Left ventricle myocardium superior (tissue), 1 donor: Measurements from ENCODE around the gene SLFN11. TPM values are rescaled to one million over a fixed set of nuclear protein-coding genes. Genes with fewer than 3 reads are reported as not detected.
"Not testable (repeated sequence)": the region's sequence is repeated elsewhere in the genome, so short reads cannot be mapped to it uniquely, and the experiment has no call there.

Experiments used
- ATAC-seq: fragments of 200-7000 bp; cut with Tn5 transposase; one replicate; pipeline ENCODE4 v1.9.1; 2020; ENCODE audit warnings: mild to moderate bottlenecking, moderate library complexity
- DNase-seq: peaks from one replicate; pipeline ENCODE4 v3.0.0-alpha.2; 2020
- intact Hi-C: fragments of 100-400 bp; cut with micrococcal nuclease; formaldehyde crosslinking; loops from one replicate; pipeline ENCODE4 v1.11.0; 2022
- long read RNA-seq: library from polyadenylated mRNA; unstranded; transcript quantifications from one replicate; pipeline ENCODE4 v2.0.0, GENCODE V29; 2021
- total RNA-seq: library from RNA; stranded (reverse); fragmentation: NEBNext Ultra II Directional; extraction: Animal tissue kit (Norgen Biotek cat#: 25700); gene quantifications from one replicate; pipeline ENCODE4 v1.2.1, GENCODE V29; 2021
- donor health status: DM: no; HTN: yes; CAD: no; lungs with severe emphysema.

SLFN11 gene, protein sequence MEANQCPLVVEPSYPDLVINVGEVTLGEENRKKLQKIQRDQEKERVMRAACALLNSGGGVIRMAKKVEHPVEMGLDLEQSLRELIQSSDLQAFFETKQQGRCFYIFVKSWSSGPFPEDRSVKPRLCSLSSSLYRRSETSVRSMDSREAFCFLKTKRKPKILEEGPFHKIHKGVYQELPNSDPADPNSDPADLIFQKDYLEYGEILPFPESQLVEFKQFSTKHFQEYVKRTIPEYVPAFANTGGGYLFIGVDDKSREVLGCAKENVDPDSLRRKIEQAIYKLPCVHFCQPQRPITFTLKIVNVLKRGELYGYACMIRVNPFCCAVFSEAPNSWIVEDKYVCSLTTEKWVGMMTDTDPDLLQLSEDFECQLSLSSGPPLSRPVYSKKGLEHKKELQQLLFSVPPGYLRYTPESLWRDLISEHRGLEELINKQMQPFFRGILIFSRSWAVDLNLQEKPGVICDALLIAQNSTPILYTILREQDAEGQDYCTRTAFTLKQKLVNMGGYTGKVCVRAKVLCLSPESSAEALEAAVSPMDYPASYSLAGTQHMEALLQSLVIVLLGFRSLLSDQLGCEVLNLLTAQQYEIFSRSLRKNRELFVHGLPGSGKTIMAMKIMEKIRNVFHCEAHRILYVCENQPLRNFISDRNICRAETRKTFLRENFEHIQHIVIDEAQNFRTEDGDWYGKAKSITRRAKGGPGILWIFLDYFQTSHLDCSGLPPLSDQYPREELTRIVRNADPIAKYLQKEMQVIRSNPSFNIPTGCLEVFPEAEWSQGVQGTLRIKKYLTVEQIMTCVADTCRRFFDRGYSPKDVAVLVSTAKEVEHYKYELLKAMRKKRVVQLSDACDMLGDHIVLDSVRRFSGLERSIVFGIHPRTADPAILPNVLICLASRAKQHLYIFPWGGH
- total RNA-seq: 18.2 TPM
- long read RNA-seq, partial matches to known transcripts: 5 of 10 reads
- long read RNA-seq, other reads (novel, unspliced or antisense): 5 of 10 reads

DNA sequence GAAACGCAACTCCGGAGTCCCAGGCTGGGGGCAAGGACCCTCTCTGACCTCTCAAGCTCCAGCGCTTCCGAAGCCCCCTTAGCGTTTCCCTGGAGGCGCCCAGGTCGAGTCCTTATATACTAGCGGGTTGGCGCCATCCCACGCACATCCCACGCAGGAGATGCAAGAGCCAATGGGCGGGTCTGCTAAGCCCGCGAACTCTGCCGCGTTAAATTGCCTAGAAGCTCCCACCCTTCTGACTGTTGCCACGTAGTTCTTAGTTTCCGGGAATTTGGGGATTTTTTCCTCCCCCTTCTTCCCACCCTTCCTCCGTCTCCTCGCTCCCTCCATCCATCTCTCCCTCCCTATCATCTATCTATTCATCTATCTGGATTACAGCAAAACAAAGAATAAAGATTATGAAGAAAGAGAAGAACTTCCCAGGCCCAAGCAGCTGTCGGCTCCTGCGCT, at the start of gene SLFN11:
Gene SLFN11, minus strand, starts transcription at position 88 of the 450 bp plus-strand sequence. CDS start 9,814 bp downstream, outside the sequence.
- ATAC-seq: peak; percentile 97
- peak; percentile 89 for DNase-seq
- intact Hi-C loops: loop anchor here (2.0 to 5.0 kb wide), 2 partner anchors 15 to 61 kb away; no protein-coding TSS in a partner anchor

- DNase-seq, intact Hi-C loops, ATAC-seq: not testable (repeated sequence)
These were observed 47.6 kb upstream of the SLFN11 start for GRCh38 chr17:35421069-35421468.

- DNase-seq (no peak), ATAC-seq (no peak)
- intact Hi-C loops: no loop called here
These were observed 43.2 kb upstream of the SLFN11 start for GRCh38 chr17:35416659-35417058.

GRCh38 chr17:35414707-35415106, 41.3 kb upstream of the SLFN11 start:
- ATAC-seq, intact Hi-C loops, DNase-seq: not testable (repeated sequence)

DNA sequence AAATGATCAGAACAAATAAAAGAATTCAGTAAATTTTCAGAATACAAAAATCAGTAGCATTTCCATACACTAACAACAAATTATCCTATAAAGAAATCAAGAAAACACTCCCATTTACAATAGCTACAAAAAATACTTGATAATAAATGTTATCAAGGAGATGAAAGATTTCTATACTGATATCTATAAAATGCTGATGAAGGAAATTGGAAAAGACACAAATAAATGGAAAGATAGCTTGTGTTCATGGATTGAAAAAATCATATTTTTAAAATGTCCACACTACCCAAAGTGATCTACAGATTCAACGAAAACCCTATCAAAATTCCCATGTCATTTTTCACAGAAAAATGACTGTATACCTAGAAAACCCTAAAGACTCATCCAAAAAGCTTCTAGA, 40.8 kb upstream of the SLFN11 start:
- intact Hi-C loops: no loop called here
- no peak for ATAC-seq
- DNase-seq: no peak

GRCh38 chr17:35407531-35407930, 34.1 kb upstream of the SLFN11 start:
- intact Hi-C loops: no loop called here
- ATAC-seq: no peak
- DNase-seq: no peak

DNA sequence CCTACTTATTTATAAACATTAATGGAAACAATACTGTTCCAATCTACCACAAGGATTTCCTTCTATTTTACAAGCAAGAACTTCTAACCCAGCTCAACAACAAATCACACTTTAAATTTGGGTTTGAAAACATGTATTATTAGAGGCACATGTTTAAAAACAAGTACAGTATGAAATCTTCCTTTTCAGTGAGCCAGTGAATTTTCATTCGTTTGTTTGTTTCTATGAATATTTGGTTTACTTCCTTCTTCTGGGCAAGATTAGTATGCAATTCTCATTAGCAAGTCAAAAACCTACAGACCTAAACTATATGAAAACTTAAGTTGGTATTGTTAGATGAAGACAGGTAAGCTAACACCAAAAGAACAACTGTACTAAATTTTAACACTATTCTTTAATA, 33.1 kb upstream of the SLFN11 start:
- DNase-seq: no peak
- intact Hi-C loops: no loop called here
- ATAC-seq: no peak

- no peak for ATAC-seq
- intact Hi-C loops: no loop called here
- no peak for DNase-seq
These were observed 30.9 kb upstream of the SLFN11 start for GRCh38 chr17:35404360-35404759.

- intact Hi-C loops, DNase-seq, ATAC-seq: not testable (repeated sequence)
These were observed 20.4 kb upstream of the SLFN11 start for GRCh38 chr17:35393783-35394182.

DNA sequence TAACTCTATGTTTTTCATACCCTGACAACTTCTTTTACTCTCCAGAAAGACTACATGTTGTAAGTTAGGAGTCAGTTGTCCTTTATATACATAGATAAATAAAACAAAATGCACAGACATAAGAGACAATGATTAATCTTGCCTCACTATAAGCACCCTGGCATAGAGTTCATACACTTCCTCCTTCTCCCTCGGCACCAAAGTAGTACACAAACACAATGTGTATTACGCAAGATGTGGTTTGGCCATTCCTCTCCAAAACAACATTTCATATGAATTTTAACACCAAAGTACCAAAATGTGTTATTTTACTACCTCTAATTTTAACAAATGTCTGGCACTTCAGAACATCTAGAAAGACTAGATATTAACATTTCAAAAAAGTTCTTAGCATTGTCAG, 17.2 kb upstream of the SLFN11 start:
- ATAC-seq (no peak), DNase-seq (no peak)
- intact Hi-C loops: no loop called here

GRCh38 chr17:35390156-35390555, 16.7 kb upstream of the SLFN11 start:
- intact Hi-C loops: no loop called here
- DNase-seq: no peak

DNA sequence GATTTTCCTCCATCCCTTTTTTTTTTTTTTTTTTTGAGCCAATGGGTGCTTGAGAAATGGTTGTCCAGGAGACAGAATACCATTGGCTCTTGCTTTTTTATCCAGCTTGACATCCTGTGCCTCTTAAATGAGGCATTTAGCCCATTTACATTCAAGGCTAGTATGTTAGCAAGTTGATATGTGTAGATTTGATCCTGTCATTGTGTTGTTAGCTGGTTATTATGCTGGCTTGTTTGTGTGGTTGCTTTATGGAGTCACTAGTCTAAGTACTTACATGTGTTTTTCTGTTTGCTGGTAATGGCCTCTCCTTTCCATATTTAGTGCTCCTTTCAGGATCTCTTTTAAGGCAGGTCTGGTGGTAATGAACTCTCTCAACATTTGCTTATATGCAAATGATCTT, 14.1 kb upstream of the SLFN11 start:
- intact Hi-C loops: no loop called here
- no peak for DNase-seq
- no peak for ATAC-seq

More at GRCh38 chr17:35390156-35390555, 16.7 kb upstream of the SLFN11 start:
- ATAC-seq: no peak

DNA sequence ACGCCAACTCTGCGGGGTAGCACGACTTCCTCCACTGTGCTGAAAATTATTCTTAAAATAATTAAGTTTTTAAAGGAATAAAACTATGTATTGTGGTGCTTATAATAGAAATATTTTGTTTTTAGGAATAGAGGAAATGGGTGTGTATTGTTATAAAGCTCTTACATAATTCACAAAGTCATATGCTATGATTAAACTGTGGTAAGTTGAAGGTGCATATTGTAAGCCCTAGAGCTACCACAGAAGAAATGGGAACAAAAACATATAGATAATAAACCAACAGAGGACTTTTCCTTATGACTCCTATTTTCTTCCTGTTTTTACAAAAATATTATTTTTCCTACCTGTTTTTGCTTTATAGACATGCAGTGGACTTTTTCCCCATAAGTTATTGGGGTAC, 4.3 kb upstream of the SLFN11 start:
- no peak for ATAC-seq
- intact Hi-C loops: no loop called here
- no peak for DNase-seq

GRCh38 chr17:35377068-35377467, 3.6 kb upstream of the SLFN11 start:
- no peak for DNase-seq
- intact Hi-C loops: no loop called here
- no peak for ATAC-seq

GRCh38 chr17:35376245-35376644, 2.8 kb upstream of the SLFN11 start:
- DNase-seq (no peak), ATAC-seq (no peak)
- intact Hi-C loops: no loop called here

- intact Hi-C loops: loop anchor here (5.0 kb wide), 1 partner anchor 63 kb away; no protein-coding TSS in a partner anchor
- no peak for DNase-seq
- ATAC-seq: no peak
These were observed 1.4 kb upstream of the SLFN11 start for GRCh38 chr17:35374766-35375344.

DNA sequence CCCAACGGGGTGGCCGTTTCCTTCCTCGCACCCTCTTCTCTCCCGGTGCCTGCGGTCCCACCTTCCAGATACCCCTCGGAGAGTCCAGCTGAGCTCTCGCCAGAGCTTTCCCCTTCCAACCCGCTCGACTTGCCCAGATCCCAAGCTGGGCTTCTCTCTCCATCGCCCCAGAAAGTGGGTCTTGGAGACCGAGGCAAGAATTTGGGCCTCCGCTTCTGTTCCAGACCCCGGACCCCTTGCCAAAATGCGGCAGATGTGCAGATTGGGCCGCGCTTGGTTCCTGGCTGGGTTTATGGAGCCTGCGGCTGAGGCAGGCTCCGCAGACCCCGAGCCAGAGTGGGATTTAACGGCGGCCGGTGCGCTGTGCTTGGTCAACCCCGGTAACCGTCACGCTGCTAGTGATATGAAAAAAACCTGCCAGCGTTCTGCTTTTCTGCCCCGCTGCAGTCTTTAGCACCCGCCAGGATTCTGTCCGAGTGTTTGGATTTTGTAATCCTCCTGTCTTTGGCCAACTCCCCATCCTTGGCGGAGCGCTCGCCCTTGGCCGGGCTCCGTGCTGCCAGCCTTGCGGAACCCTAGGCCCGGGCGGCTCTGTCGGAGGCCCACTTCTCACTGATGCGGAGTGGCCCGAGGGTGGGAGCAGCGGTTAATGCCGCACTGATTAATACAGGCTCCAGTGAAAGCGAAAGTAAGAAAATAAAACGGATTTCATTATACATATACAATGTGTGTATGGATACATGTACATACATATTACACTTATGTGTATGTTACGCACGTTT, 754 bp upstream of the SLFN11 start:
- DNase-seq: peak; percentile 79
- ATAC-seq: peak; percentile 73
- intact Hi-C loops: loop anchor here (2.0 to 5.0 kb wide), 2 partner anchors 15 to 62 kb away; no protein-coding TSS in a partner anchor

- ATAC-seq: peak; percentile 8
- DNase-seq: peak; percentile 33
- intact Hi-C loops: loop anchor here (2.0 to 5.0 kb wide), 2 partner anchors 14 to 61 kb away; no protein-coding TSS in a partner anchor
These were observed 431 bp downstream of the SLFN11 start for GRCh38 chr17:35372846-35373533.
